HFFc6 (cell line): ENCODE results near the gene FPGT. TPM values are rescaled to one million over a fixed set of nuclear protein-coding genes. Genes with fewer than 3 reads are reported as not detected.

ENCODE experiments used
- DNase-seq: peaks from one replicate; pipeline ENCODE4 v3.0.0-alpha.2; 2018
- H3K27ac Mint-ChIP-seq: 2 replicates; pipeline ENCODE4 v1.8.0; 2020; ENCODE audit warnings: mild to moderate bottlenecking, mixed read lengths
- H3K27me3 Mint-ChIP-seq: 2 replicates; pipeline ENCODE4 v1.8.0; 2021; ENCODE audit warnings: mild to moderate bottlenecking, moderate library complexity, mixed read lengths; ENCODE audit not compliant: insufficient read depth
- H3K36me3 Mint-ChIP-seq: 2 replicates; pipeline ENCODE4 v1.8.0; 2021; ENCODE audit warnings: low read depth, mixed read lengths
- H3K4me1 Mint-ChIP-seq: 2 replicates; pipeline ENCODE4 v1.8.0; 2020; ENCODE audit warnings: low read depth, mixed read lengths
- H3K4me3 Mint-ChIP-seq: 2 replicates; pipeline ENCODE4 v1.8.0; 2020; ENCODE audit warnings: mild to moderate bottlenecking, moderate library complexity, mixed read lengths
- H3K9me3 Mint-ChIP-seq: 2 replicates; pipeline ENCODE4 v1.8.0; 2020; ENCODE audit warnings: mild to moderate bottlenecking, mixed read lengths
- total RNA-seq, 6 experiments: library from RNA; stranded (reverse); fragmentation: NEBNext Ultra II Directional; extraction: Animal tissue kit (Norgen Biotek cat#: 25700); gene quantifications; 2 replicates in 1 of 6; 3 replicates in 5 of 6; pipeline ENCODE4 v1.2.3, GENCODE V29; 2021
- TF ChIP-seq, protein P1 (sequence below): fragments of 200-600 bp; sonication (generic); IDR thresholded peaks from 2 replicates; pipeline ENCODE4 v1.5.0; 2021; ENCODE audit warnings: antibody characterized with exemption, mild to moderate bottlenecking

FPGT gene
- total RNA-seq, 6 experiments from 2014 or later = 15.4 to 19.4 (median 17.4) TPM

DNA sequence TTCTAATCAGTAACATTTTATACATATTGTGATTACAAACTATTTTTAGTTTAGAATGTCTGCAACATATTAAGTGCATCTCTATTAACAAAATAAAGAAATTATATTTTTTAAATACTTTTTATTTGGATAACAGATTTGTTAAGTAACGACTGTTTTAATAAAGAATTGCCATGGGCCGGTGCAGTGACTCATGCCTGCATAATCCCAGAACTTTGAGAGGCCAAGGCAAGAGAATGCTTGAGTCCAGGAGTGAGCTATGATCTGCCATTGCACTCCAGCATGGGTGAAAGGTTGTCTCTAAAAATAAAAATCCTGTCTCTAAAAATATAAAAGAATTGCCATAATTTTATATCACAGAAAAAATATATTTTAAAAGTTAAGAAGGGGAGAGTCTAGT, 4.1 kb upstream of the FPGT start:
- H3K9me3 Mint-ChIP-seq = no peaks in the 10 kb centered on the region
- TF ChIP-seq, protein P1, sequence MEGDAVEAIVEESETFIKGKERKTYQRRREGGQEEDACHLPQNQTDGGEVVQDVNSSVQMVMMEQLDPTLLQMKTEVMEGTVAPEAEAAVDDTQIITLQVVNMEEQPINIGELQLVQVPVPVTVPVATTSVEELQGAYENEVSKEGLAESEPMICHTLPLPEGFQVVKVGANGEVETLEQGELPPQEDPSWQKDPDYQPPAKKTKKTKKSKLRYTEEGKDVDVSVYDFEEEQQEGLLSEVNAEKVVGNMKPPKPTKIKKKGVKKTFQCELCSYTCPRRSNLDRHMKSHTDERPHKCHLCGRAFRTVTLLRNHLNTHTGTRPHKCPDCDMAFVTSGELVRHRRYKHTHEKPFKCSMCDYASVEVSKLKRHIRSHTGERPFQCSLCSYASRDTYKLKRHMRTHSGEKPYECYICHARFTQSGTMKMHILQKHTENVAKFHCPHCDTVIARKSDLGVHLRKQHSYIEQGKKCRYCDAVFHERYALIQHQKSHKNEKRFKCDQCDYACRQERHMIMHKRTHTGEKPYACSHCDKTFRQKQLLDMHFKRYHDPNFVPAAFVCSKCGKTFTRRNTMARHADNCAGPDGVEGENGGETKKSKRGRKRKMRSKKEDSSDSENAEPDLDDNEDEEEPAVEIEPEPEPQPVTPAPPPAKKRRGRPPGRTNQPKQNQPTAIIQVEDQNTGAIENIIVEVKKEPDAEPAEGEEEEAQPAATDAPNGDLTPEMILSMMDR = no peak
- no peaks in the 10 kb centered on the region for H3K36me3 Mint-ChIP-seq
- no peak overlapping the region for H3K27ac Mint-ChIP-seq
- peak; percentile 47 for DNase-seq
- H3K27me3 Mint-ChIP-seq = no peaks in the 10 kb centered on the region; the same call in 1 of the 2 replicates
- peaks cover 15% of the 10 kb centered on the region for H3K4me1 Mint-ChIP-seq
- H3K4me3 Mint-ChIP-seq = no peak overlapping the region

DNA sequence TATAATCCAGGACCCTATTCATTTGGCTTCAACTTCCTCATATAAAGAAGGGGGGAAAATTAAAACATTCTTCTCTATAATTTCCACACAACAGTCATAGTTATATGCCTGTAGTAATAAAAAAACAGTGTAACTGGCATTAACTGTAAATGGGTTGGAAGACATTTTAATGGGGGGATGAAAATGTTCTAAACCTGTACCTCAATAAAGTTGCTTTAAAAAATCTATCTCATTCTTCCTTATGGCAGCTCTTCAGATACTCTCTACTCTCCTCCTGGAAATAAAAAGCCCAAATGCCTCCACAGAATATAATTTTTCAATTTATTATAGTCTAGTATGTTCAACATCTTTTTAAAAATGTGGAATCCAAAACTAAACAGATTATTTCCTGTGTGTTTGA, 2.7 kb upstream of the FPGT start:
- no peak overlapping the region for H3K27ac Mint-ChIP-seq
- peaks cover 20% of the 10 kb centered on the region for H3K4me1 Mint-ChIP-seq
- H3K27me3 Mint-ChIP-seq = no peaks in the 10 kb centered on the region; the same call in 1 of the 2 replicates
- no peaks in the 10 kb centered on the region for H3K9me3 Mint-ChIP-seq
- H3K36me3 Mint-ChIP-seq = no peaks in the 10 kb centered on the region
- DNase-seq = no peak
- H3K4me3 Mint-ChIP-seq = no peak overlapping the region
- TF ChIP-seq, protein P1 = no peak

DNA sequence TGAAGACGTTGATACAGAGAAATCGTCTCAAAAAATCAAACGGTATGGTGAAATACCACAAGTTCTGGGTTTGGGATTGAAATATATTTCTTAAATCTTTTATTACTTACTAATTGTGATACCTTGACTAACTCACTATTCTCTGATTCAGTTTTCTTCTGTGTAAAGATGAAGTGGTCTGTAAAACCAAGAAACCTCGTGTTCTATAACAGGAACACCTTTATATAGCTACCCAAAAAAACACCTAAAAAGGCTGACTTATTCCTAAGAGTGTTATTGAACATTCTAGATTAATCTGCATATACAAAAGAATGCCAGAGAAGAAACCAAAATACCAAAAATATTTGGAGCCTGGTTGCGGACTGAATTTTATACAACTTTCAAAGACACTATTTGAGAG, 787 bp upstream of the FPGT start:
- peaks cover 20% of the 10 kb centered on the region for H3K4me1 Mint-ChIP-seq
- TF ChIP-seq, protein P1 = no peak
- H3K36me3 Mint-ChIP-seq = no peaks in the 10 kb centered on the region
- H3K27ac Mint-ChIP-seq = peak overlapping the region; percentile 99
- H3K4me3 Mint-ChIP-seq = peak overlapping the region; percentile 95
- H3K9me3 Mint-ChIP-seq = no peaks in the 10 kb centered on the region
- no peak for DNase-seq
- no peaks in the 10 kb centered on the region for H3K27me3 Mint-ChIP-seq

DNA sequence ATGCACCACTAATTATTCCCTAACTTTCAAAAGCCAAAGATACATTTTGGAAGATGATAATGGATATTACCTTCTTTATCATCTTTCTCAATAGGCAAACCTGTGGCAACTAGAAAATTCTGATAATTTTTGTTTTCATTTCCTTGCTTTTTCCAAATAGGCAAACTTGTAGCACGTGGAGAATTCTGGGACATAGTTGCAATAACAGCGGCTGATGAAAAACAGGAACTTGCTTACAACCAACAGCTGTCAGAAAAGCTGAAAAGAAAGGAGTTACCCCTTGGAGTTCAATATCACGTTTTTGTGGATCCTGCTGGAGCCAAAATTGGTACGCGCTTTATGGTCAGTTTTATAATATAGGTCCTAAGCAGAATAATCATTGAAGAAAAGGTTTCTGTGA, 1.5 kb downstream of the FPGT start:
- Mint-ChIP-seq H3K9me3 (no peaks in the 10 kb centered on the region), H3K27me3 (no peaks in the 10 kb centered on the region), H3K27ac (no peak overlapping the region), H3K4me3 (peak overlapping the region; percentile 95; the same call in 1 of the 2 replicates), H3K36me3 (no peaks in the 10 kb centered on the region), H3K4me1 (peaks cover 21% of the 10 kb centered on the region)
- TF ChIP-seq, protein P1 = no peak
- DNase-seq = no peak

DNA sequence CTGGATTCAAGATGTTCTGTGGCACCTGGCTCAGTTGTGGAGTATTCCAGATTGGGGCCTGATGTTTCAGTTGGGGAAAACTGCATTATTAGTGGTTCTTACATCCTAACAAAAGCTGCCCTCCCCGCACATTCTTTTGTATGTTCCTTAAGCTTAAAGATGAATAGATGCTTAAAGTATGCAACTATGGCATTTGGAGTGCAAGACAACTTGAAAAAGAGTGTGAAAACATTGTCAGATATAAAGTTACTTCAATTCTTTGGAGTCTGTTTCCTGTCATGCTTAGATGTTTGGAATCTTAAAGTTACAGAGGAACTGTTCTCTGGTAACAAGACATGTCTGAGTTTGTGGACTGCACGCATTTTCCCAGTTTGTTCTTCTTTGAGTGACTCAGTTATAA, 7.2 kb downstream of the FPGT start:
- peak overlapping the region; percentile 17; the same call in 1 of the 2 replicates for H3K27ac Mint-ChIP-seq
- H3K9me3 Mint-ChIP-seq = no peaks in the 10 kb centered on the region
- peak; percentile 19 for DNase-seq
- no peak overlapping the region for H3K4me3 Mint-ChIP-seq
- H3K4me1 Mint-ChIP-seq = peaks cover 14% of the 10 kb centered on the region
- TF ChIP-seq, protein P1 = no peak
- no peaks in the 10 kb centered on the region for H3K27me3 Mint-ChIP-seq
- H3K36me3 Mint-ChIP-seq = no peaks in the 10 kb centered on the region

DNA sequence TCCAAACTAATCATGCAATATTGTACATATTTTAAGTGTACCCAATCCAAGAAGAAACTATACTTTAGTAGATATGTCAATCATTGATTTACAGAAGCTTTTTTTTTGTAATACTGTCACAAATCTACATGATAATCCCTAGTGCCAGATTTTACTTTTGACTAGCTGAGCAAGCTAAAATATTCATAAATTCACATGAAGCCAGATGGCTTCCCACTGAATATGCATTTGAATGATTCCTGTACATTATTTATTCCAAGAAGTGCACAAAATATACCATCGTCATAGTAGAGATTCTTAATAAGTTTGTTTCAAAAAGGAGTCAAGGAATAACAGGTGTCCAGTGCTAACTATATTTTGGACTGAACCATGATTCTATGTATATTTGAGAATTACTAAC, 17.2 kb downstream of the FPGT start:
- H3K4me3 Mint-ChIP-seq = no peak overlapping the region
- H3K9me3 Mint-ChIP-seq = no peaks in the 10 kb centered on the region
- no peak overlapping the region for H3K27ac Mint-ChIP-seq
- no peaks in the 10 kb centered on the region for H3K27me3 Mint-ChIP-seq
- TF ChIP-seq, protein P1 = no peak
- H3K36me3 Mint-ChIP-seq = no peaks in the 10 kb centered on the region
- no peak for DNase-seq
- no peaks in the 10 kb centered on the region for H3K4me1 Mint-ChIP-seq
